ENCODE results near the gene UTS2. TPM values are rescaled to one million over a fixed set of nuclear protein-coding genes. Genes with fewer than 3 reads are reported as not detected.

Gene UTS2
- total RNA-seq, 4 donors from 2014 or later: not detected

DNA sequence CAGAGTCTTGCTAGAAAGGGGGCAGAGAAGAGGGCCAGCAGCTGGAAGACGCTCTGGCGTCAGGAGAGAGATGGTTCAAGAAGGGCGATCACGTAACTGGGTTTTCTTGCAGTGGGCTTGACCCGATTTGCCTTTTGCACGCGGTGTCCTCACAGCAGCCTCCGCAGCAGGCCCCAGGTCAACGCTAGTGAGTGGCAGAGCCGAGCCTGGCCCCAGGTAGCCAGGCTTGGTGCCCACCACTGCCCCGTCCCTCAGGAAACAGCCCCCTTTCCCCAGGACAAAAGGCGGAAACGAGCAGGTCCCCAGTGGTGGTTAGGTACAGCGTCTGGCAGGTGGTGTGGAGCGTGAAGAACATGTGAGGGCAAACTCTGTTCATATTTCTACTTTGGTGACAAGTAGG lies 8.6 kb upstream of the UTS2 start:
- H3K36me3 ChIP-seq: no peaks in the 10 kb centered on the region
- no peak for DNase-seq
- TF ChIP-seq POLR2AphosphoS5 (IDR thresholded peaks at IDR 0.05): no peak
- in situ Hi-C loops (cut with MboI; ENCODE audit: low pct_ligation_motif_present in 1 of 4, low pct_unique_long_range_greater_than_20kb in 1 of 4, low sequenced_read_pairs in 3 of 4): no loop called here
- intact Hi-C loops (cut with DNase I; ENCODE audit: low total_unique reads): no loop called here
- no peak overlapping the region for H3K27ac ChIP-seq
- H3K4me1 ChIP-seq: no peaks in the 10 kb centered on the region
- 89 to 93% methylated on average over 3 to 15 of the region's 15 CpGs for WGBS, 2 donors (ENCODE audit: low coverage in 1 of 2)
- H3K27me3 ChIP-seq: no peaks in the 10 kb centered on the region
- H3K4me3 ChIP-seq: no peak overlapping the region
- H3K9me3 ChIP-seq: no peaks in the 10 kb centered on the region

DNA sequence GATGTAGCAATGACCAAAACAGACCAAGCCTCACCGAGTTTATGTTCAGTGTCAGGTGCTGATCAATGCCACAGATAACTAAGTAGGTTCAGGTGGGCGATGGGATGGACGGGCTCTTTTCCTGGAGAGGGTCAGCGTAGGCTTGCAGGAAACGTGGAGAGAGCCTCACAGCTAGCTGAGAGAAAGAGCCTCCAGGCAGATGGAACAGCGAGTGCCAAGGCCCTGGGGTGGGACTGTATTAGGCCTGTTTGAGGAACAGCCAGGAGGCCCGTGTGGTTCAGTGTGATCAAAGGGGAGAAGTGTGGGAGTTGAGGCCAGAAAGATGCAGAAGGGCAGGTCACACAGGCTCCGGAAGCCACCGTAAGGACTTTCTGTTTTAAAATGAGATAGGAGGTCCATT lies 7.3 kb upstream of the UTS2 start:
- H3K27me3 ChIP-seq: no peaks in the 10 kb centered on the region
- no peaks in the 10 kb centered on the region for H3K9me3 ChIP-seq
- WGBS, 2 donors (ENCODE audit: low coverage in 1 of 2): 80 to 83% methylated on average over 1 to 9 of the region's 9 CpGs
- H3K4me1 ChIP-seq: no peaks in the 10 kb centered on the region
- no peak overlapping the region for H3K4me3 ChIP-seq
- intact Hi-C loops (cut with DNase I; ENCODE audit: low total_unique reads): no loop called here
- in situ Hi-C loops (cut with MboI; ENCODE audit: low pct_ligation_motif_present in 1 of 4, low pct_unique_long_range_greater_than_20kb in 1 of 4, low sequenced_read_pairs in 3 of 4): no loop called here
- TF ChIP-seq POLR2A (IDR thresholded peaks at IDR 0.05) (no peak), EP300 (IDR thresholded peaks at IDR 0.05; ENCODE audit: low read depth) (no peak), POLR2AphosphoS5 (IDR thresholded peaks at IDR 0.05) (no peak)
- TF ChIP-seq, protein P1, sequence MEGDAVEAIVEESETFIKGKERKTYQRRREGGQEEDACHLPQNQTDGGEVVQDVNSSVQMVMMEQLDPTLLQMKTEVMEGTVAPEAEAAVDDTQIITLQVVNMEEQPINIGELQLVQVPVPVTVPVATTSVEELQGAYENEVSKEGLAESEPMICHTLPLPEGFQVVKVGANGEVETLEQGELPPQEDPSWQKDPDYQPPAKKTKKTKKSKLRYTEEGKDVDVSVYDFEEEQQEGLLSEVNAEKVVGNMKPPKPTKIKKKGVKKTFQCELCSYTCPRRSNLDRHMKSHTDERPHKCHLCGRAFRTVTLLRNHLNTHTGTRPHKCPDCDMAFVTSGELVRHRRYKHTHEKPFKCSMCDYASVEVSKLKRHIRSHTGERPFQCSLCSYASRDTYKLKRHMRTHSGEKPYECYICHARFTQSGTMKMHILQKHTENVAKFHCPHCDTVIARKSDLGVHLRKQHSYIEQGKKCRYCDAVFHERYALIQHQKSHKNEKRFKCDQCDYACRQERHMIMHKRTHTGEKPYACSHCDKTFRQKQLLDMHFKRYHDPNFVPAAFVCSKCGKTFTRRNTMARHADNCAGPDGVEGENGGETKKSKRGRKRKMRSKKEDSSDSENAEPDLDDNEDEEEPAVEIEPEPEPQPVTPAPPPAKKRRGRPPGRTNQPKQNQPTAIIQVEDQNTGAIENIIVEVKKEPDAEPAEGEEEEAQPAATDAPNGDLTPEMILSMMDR (IDR thresholded peaks at IDR 0.05): no peak
- H3K36me3 ChIP-seq: no peaks in the 10 kb centered on the region
- DNase-seq: no peak
- H3K27ac ChIP-seq: no peak overlapping the region

DNA sequence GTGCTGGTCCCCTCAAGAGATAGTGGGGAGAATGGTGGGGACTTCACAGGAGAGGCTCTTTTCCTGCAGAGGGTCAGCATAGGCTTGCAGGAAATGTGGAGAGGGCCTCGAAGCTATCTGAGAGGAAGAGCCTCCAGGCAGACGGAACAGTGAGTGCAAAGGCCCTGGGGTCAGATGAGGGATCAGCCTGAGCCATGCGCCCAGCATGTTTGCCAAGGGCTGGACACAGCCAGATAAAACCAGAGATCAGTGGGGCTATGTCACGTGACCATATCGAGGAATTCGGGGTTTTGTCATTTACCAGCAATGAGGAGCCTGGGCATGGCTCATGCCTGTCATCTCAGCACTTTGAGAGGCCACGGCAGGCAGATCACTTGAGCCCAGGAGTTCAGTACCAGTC lies 6.5 kb upstream of the UTS2 start:
- Histone ChIP-seq H3K4me1 (no peaks in the 10 kb centered on the region), H3K36me3 (no peaks in the 10 kb centered on the region), H3K9me3 (no peaks in the 10 kb centered on the region), H3K27ac (no peak overlapping the region), H3K4me3 (no peak overlapping the region), H3K27me3 (no peaks in the 10 kb centered on the region)
- no peak for DNase-seq
- WGBS, 2 donors (ENCODE audit: low coverage in 1 of 2): 86% methylated on average over 7 of the region's 7 CpGs; no CpG with 5 or more reads in 1 of the 2 donors
- in situ Hi-C loops (cut with MboI; ENCODE audit: low pct_ligation_motif_present in 1 of 4, low pct_unique_long_range_greater_than_20kb in 1 of 4, low sequenced_read_pairs in 3 of 4) (no loop called here), intact Hi-C loops (cut with DNase I; ENCODE audit: low total_unique reads) (no loop called here)
- TF ChIP-seq POLR2AphosphoS5 (IDR thresholded peaks at IDR 0.05) (no peak), EP300 (IDR thresholded peaks at IDR 0.05; ENCODE audit: low read depth) (no peak), POLR2A (IDR thresholded peaks at IDR 0.05) (no peak)
- TF ChIP-seq, protein P1 (IDR thresholded peaks at IDR 0.05): no peak

DNA sequence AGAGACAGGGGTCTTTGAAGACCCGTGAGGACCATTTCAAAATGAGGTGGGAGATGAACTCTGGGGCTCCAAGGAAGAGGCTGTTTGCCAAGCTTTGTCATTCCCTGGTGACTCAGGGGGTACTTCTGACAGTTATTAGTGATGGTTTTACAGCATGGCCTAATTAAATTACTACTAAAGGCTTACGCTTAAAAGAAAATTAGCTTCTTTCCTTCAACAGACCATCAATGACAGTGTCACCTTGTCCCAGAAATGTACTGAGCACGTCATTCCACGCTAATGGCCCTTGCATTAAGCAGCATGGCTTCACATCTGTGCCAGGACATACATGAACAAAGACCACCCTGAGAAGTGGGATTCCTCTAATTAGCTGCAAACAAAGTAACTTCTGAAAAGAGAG lies 5.1 kb upstream of the UTS2 start:
- no peak overlapping the region for H3K27ac ChIP-seq
- no peaks in the 10 kb centered on the region for H3K27me3 ChIP-seq
- H3K4me3 ChIP-seq: no peak overlapping the region
- in situ Hi-C loops (cut with MboI; ENCODE audit: low pct_ligation_motif_present in 1 of 4, low pct_unique_long_range_greater_than_20kb in 1 of 4, low sequenced_read_pairs in 3 of 4): no loop called here
- no peaks in the 10 kb centered on the region for H3K4me1 ChIP-seq
- intact Hi-C loops (cut with DNase I; ENCODE audit: low total_unique reads): no loop called here
- no peak for DNase-seq
- no peaks in the 10 kb centered on the region for H3K36me3 ChIP-seq
- TF ChIP-seq, protein P1 (IDR thresholded peaks at IDR 0.05): no peak
- TF ChIP-seq EP300 (IDR thresholded peaks at IDR 0.05; ENCODE audit: low read depth): no peak
- H3K9me3 ChIP-seq: no peaks in the 10 kb centered on the region
- WGBS, 2 donors (ENCODE audit: low coverage in 1 of 2): 75 to 82% methylated on average over 4 of the region's 4 CpGs

DNA sequence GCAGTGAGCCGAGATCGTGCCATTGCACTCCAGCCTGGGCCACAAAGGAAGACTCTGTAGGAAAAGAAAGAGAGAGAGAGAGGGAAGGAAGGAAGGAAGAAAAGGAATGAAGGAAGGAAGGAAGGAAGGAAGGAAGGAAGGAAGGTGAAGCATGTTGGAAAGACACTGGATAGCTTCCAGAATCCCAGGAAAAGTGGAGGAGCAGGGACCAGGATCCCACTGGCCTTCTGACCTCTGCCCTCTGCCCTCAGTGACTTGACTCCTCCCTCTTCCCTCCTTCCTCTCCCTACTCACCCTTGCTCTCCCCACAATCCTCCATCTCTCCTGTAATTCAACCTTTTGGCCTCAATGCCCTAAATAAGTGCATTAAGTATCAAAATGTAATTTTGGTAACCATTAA lies 4.1 kb upstream of the UTS2 start:
- DNase-seq: no peak
- Histone ChIP-seq H3K27ac (no peak overlapping the region), H3K4me3 (no peak overlapping the region), H3K27me3 (no peaks in the 10 kb centered on the region), H3K4me1 (no peaks in the 10 kb centered on the region), H3K36me3 (no peaks in the 10 kb centered on the region), H3K9me3 (no peaks in the 10 kb centered on the region)
- TF ChIP-seq, protein P1 (IDR thresholded peaks at IDR 0.05): no peak
- TF ChIP-seq POLR2AphosphoS5 (IDR thresholded peaks at IDR 0.05) (no peak), POLR2A (IDR thresholded peaks at IDR 0.05) (no peak), EP300 (IDR thresholded peaks at IDR 0.05; ENCODE audit: low read depth) (no peak)
- intact Hi-C loops (cut with DNase I; ENCODE audit: low total_unique reads): no loop called here
- in situ Hi-C loops (cut with MboI; ENCODE audit: low pct_ligation_motif_present in 1 of 4, low pct_unique_long_range_greater_than_20kb in 1 of 4, low sequenced_read_pairs in 3 of 4): no loop called here
- WGBS, 2 donors (ENCODE audit: low coverage in 1 of 2): 63% methylated on average over 2 of the region's 2 CpGs; no CpG with 5 or more reads in 1 of the 2 donors
